Liver (tissue), 9 donors: ENCODE data around the gene RNF31. TPM values are rescaled to one million over a fixed set of nuclear protein-coding genes. Genes with fewer than 3 reads are reported as not detected.

Source experiments
- DNase-seq: peaks from one replicate; pipeline ENCODE4 v3.0.0-alpha.2; 2017; ENCODE audit warnings: low spot score
- H3K27ac ChIP-seq, 2 donors: one replicate each; pipeline ENCODE4 v1.7.0; 2013; ENCODE audit warnings: inconsistent platforms in 2 of 2, low read length in 2 of 2, control low read depth in 1 of 2, low read depth in 1 of 2, mild to moderate bottlenecking in 1 of 2
- H3K27me3 ChIP-seq, 4 donors: one replicate each; pipeline versions ENCODE4 v1.6.1 to v1.7.0; 2013; ENCODE audit warnings: low read length in 3 of 4, inconsistent platforms in 1 of 4, mild to moderate bottlenecking in 1 of 4, moderate library complexity in 1 of 4; ENCODE audit not compliant: control insufficient read depth in 4 of 4, insufficient read depth in 4 of 4
- H3K36me3 ChIP-seq, 4 donors: one replicate each; pipeline versions ENCODE4 v1.6.1 to v1.7.0; 2013; ENCODE audit warnings: low read length in 3 of 4, mild to moderate bottlenecking in 3 of 4, low read depth in 1 of 4, moderate library complexity in 1 of 4; ENCODE audit not compliant: control insufficient read depth in 4 of 4, insufficient read depth in 3 of 4
- H3K4me1 ChIP-seq, 4 donors: one replicate each; pipeline versions ENCODE4 v1.6.1 to v1.7.0; 2013; ENCODE audit warnings: low read length in 3 of 4, mild to moderate bottlenecking in 3 of 4, moderate library complexity in 1 of 4; ENCODE audit not compliant: control insufficient read depth in 4 of 4, insufficient read depth in 4 of 4
- H3K4me3 ChIP-seq, 3 donors: one replicate each; pipeline versions ENCODE4 v1.6.1 to v1.7.0; 2013; ENCODE audit warnings: low read length in 3 of 3, control low read depth in 1 of 3, low read depth in 1 of 3, mild to moderate bottlenecking in 1 of 3
- H3K9ac ChIP-seq, 2 donors: one replicate each; pipeline ENCODE4 v1.7.0; 2013; ENCODE audit warnings: low read length in 2 of 2, mild to moderate bottlenecking in 2 of 2, moderate library complexity in 2 of 2, control low read depth in 1 of 2, low read depth in 1 of 2
- H3K9me3 ChIP-seq, 4 donors: one replicate each; pipeline versions ENCODE4 v1.6.1 to v1.7.0; 2013; ENCODE audit warnings: low read length in 3 of 4; ENCODE audit not compliant: control insufficient read depth in 4 of 4
- ATF3 ChIP-seq: IDR thresholded peaks from 2 replicates; pipeline ENCODE4 v1.6.1; 2016; ENCODE audit warnings: antibody characterized with exemption
- EGR1 ChIP-seq, 2 donors: IDR thresholded peaks; 2 replicates each; pipeline ENCODE4 v1.6.1; 2016 to 2018; ENCODE audit warnings: antibody characterized with exemption in 2 of 2, low read depth in 2 of 2
- FOXA1 ChIP-seq: IDR thresholded peaks from 2 replicates; pipeline ENCODE4 v1.6.1; 2016; ENCODE audit warnings: antibody characterized with exemption
- FOXA2 ChIP-seq: IDR thresholded peaks from 2 replicates; pipeline ENCODE4 v1.6.1; 2016; ENCODE audit warnings: antibody characterized with exemption
- GABPA ChIP-seq, 2 donors: IDR thresholded peaks in 1 of 2; conservative IDR thresholded peaks in 1 of 2; 2 replicates each; pipeline ENCODE4 v1.6.1; 2016; ENCODE audit warnings: antibody characterized with exemption in 2 of 2, mild to moderate bottlenecking in 1 of 2, moderate library complexity in 1 of 2
- HNF4A ChIP-seq, 2 donors: conservative IDR thresholded peaks; 2 replicates each; pipeline ENCODE4 v1.6.1; 2016; ENCODE audit warnings: antibody characterized with exemption in 2 of 2, mild to moderate bottlenecking in 2 of 2
- HNF4G ChIP-seq: IDR thresholded peaks from 2 replicates; pipeline ENCODE4 v1.6.1; 2016; ENCODE audit warnings: antibody characterized with exemption
- JUND ChIP-seq, 2 donors: IDR thresholded peaks; 2 replicates each; pipeline ENCODE4 v1.6.1; 2016; ENCODE audit warnings: antibody characterized with exemption in 2 of 2
- MAX ChIP-seq: IDR thresholded peaks from 2 replicates; pipeline ENCODE4 v1.6.1; 2016; ENCODE audit warnings: antibody characterized with exemption
- NR2F2 ChIP-seq: IDR thresholded peaks from 2 replicates; pipeline ENCODE4 v1.6.1; 2016; ENCODE audit warnings: antibody characterized with exemption
- RAD21 ChIP-seq, 2 donors: IDR thresholded peaks; 2 replicates each; pipeline ENCODE4 v1.6.1; 2016; ENCODE audit warnings: antibody characterized with exemption in 2 of 2, mild to moderate bottlenecking in 2 of 2
- REST ChIP-seq: IDR thresholded peaks from 2 replicates; pipeline ENCODE4 v1.6.1; 2016; ENCODE audit warnings: antibody characterized with exemption, mild to moderate bottlenecking
- RXRA ChIP-seq, 2 donors: IDR thresholded peaks; 2 replicates each; pipeline ENCODE4 v1.6.1; 2017 to 2018; ENCODE audit warnings: antibody characterized with exemption in 2 of 2, mild to moderate bottlenecking in 1 of 2
- SP1 ChIP-seq: IDR thresholded peaks from 2 replicates; pipeline ENCODE4 v1.6.1; 2018; ENCODE audit warnings: antibody characterized with exemption, mild to moderate bottlenecking
- TAF1 ChIP-seq: conservative IDR thresholded peaks from 2 replicates; pipeline ENCODE4 v1.6.1; 2016; ENCODE audit warnings: antibody characterized with exemption, mild to moderate bottlenecking
- YY1 ChIP-seq: IDR thresholded peaks from 2 replicates; pipeline ENCODE4 v1.6.1; 2016; ENCODE audit warnings: antibody characterized with exemption, mild to moderate bottlenecking
- WGBS: extraction: QIAGEN DNeasy Blood & Tissue Kit; methylation state at CpG from one replicate; pipeline ENCODE4 v1.1.7; 2013; 5-methylcytosine and 5-hydroxymethylcytosine counted together
- polyA plus RNA-seq, 2 donors: library from polyadenylated mRNA; stranded (reverse) in 1 of 2; unstranded in 1 of 2; fragments of 200-250 nt in 1 of 2; fragments of >200 nt in 1 of 2; fragmentation: Nextera tagmentation in 1 of 2; extraction: Ambion mirVana in 1 of 2; gene quantifications; one replicate each; pipeline versions ENCODE4 v1.2.1 to v1.2.3, GENCODE V29; 2013 to 2015
- total RNA-seq, 2 donors: library from RNA; depleted of rRNA; stranded (reverse); fragments of >200 nt; gene quantifications; one replicate each; pipeline ENCODE4 v1.2.3, GENCODE V29; 2014
- TF ChIP-seq, protein P1 (sequence below): IDR thresholded peaks from 2 replicates; pipeline ENCODE4 v1.6.1; 2016; ENCODE audit warnings: antibody characterized with exemption
- TF ChIP-seq, protein P2 (sequence below): fragments of 150-350 bp; IDR thresholded peaks from 2 replicates; pipeline ENCODE4 v1.5.1; 2017; ENCODE audit warnings: improper control_type of control experiment, low read depth, low read length; ENCODE audit not compliant: missing input control
- donor health status: healthy.
- donor health status: healthy.
- donor health status: healthy.
- donor health status: healthy.
- donor health status: healthy.

Gene RNF31
- total and polyA plus RNA-seq, 4 donors = 16.3 to 36.0 (median 20.9) TPM

DNA sequence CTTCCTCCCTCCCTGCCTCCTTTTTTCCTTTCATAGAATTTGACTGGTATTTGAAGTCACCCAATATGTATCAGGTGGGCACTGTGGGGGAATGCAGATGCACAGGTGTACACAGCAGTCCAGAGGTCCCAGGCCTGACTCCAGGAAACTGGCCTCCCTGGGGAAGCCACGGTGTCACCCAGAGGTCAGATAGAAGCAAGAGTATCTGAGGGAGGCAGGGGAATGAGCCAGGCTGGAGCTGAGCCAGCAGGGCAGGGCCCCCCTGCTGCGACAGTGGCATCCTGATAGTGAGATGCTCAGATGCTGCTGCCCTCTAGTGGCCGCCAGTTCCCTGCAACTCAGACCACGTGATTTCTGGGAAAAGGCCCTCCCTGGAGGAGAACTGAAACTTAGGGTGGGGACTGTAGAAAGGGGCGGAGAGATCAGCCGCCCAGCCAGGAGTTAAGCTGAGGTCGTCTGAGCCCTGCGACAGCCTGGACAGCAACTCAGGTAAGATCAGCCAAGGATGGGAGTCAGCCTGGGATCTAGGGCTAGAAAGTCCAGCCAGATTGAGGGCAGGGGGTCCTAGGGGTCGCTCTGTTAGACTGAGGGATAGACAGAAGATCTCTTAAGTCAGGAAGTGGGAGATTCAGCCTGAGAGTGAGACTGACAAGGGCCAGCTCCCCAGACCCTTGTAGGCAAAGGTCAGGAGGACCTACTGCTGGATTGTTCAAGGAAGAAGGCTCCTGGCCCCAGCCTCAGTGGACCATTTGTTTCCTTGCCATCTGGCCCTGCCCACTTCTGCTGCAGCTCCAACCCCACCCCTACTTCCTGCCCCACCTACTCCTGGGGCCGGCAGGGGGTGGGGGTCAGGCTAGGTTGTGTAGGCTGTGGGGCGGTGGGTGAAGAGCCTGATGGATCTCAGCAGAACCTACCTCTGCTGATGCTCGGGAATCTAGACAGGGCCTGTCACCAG is 13.8 kb downstream of the RNF31 start, which contains the start of gene IRF9:
IRF9 (plus strand) TSS at position 416 of the 955 bp plus-strand sequence. CDS start 880 bp downstream, outside the sequence.
- Histone ChIP-seq H3K36me3 (peaks cover 25 to 56% (median 43%) of the 10 kb centered on the region in 4 donors), H3K9me3 (no peaks in the 10 kb centered on the region), H3K27ac (peak within 1 kb of the TSS; percentile 71 to 91), H3K9ac (peak within 1 kb of the TSS; percentile 50 to 87), H3K4me3 (peak within 1 kb of the TSS; percentile 63 to 81 (median 70)), H3K27me3 (no peaks in the 10 kb centered on the region), H3K4me1 (peaks cover 8 to 35% (median 29%) of the 10 kb centered on the region in 4 donors)
- 1% methylated on average over 12 of the region's 12 CpGs for WGBS
- peak; percentile 99 for DNase-seq
- TF ChIP-seq MAX = peak; percentile 95
- TF ChIP-seq EGR1 (IDR thresholded peaks at IDR 0.05; ENCODE audit: low read depth in 2 of 2) = peak in 1 of 2 donors; percentile 27
- TF ChIP-seq GABPA (IDR thresholded peaks at IDR 0.05 in 1 of 2, conservative IDR thresholded peaks at IDR 0.05 in 1 of 2) = peak in 1 of 2 donors; percentile 65
- peak; percentile 94 to 98 for TF ChIP-seq RAD21 (IDR thresholded peaks at IDR 0.05)
- peak; percentile 69 for TF ChIP-seq HNF4G
- peak; percentile 71 for TF ChIP-seq FOXA1
- peak; percentile 71 for TF ChIP-seq ATF3
- peak; percentile 91 for TF ChIP-seq REST
- no peak for TF ChIP-seq FOXA2
- TF ChIP-seq TAF1 = no peak
- peak; percentile 87 for TF ChIP-seq YY1
- TF ChIP-seq, protein P1, sequence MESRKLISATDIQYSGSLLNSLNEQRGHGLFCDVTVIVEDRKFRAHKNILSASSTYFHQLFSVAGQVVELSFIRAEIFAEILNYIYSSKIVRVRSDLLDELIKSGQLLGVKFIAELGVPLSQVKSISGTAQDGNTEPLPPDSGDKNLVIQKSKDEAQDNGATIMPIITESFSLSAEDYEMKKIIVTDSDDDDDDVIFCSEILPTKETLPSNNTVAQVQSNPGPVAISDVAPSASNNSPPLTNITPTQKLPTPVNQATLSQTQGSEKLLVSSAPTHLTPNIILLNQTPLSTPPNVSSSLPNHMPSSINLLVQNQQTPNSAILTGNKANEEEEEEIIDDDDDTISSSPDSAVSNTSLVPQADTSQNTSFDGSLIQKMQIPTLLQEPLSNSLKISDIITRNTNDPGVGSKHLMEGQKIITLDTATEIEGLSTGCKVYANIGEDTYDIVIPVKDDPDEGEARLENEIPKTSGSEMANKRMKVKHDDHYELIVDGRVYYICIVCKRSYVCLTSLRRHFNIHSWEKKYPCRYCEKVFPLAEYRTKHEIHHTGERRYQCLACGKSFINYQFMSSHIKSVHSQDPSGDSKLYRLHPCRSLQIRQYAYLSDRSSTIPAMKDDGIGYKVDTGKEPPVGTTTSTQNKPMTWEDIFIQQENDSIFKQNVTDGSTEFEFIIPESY = peak; percentile 80
- TF ChIP-seq HNF4A (conservative IDR thresholded peaks at IDR 0.05) = peak; percentile 73
- TF ChIP-seq, protein P2, sequence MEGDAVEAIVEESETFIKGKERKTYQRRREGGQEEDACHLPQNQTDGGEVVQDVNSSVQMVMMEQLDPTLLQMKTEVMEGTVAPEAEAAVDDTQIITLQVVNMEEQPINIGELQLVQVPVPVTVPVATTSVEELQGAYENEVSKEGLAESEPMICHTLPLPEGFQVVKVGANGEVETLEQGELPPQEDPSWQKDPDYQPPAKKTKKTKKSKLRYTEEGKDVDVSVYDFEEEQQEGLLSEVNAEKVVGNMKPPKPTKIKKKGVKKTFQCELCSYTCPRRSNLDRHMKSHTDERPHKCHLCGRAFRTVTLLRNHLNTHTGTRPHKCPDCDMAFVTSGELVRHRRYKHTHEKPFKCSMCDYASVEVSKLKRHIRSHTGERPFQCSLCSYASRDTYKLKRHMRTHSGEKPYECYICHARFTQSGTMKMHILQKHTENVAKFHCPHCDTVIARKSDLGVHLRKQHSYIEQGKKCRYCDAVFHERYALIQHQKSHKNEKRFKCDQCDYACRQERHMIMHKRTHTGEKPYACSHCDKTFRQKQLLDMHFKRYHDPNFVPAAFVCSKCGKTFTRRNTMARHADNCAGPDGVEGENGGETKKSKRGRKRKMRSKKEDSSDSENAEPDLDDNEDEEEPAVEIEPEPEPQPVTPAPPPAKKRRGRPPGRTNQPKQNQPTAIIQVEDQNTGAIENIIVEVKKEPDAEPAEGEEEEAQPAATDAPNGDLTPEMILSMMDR = peak; percentile 98
- TF ChIP-seq RXRA (IDR thresholded peaks at IDR 0.05) = peak; percentile 95 to 97
- TF ChIP-seq NR2F2 = peak; percentile 83
- peak; percentile 94 for TF ChIP-seq SP1
- TF ChIP-seq JUND (IDR thresholded peaks at IDR 0.05) = peak in 1 of 2 donors; percentile 69
